GM12878 (cell line): ENCODE results near the gene SPIRE1.

Source experiments
- CTCF ChIP-seq, 3 experiments: IDR thresholded peaks in 2 of 3; conservative IDR thresholded peaks in 1 of 3; 2 replicates each; pipeline ENCODE4 v1.5.1; 2011; ENCODE audit warnings: low read depth in 3 of 3, low read length in 3 of 3, mild to moderate bottlenecking in 3 of 3, control low read depth in 2 of 3, moderate library complexity in 2 of 3, inconsistent platforms in 1 of 3, mixed read lengths in 1 of 3; ENCODE audit not compliant: control insufficient read depth in 2 of 3, insufficient read depth in 1 of 3; ENCODE audit errors: extremely low read depth in 1 of 3
- EZH2 ChIP-seq: IDR thresholded peaks from 2 replicates; pipeline ENCODE4 v1.6.1; 2012; ENCODE audit warnings: low read depth, mild to moderate bottlenecking, control low read depth, inconsistent platforms, low read length, borderline replicate concordance; ENCODE audit not compliant: control insufficient read depth

DNA sequence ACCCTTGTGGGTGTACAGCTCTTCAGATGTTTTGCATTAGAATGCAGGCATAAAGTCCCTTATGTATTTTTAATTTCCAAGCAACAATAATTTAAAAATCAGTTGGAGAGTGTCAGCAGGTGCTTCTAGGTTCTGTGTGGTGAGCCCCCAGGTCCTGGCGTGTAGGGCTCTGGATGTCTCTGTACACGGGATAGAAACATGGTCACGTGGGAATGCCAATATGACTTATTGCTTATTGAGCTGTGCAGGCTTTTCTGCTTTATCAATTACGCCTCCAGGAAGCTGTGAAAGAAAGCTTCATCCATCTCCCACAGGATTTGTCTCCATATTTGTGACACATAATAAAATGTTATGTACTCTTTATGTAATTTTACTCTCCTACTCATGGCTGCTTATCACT, 212.4 kb downstream of the SPIRE1 start:
- TF ChIP-seq CTCF (IDR thresholded peaks at IDR 0.05 in 2 of 3, conservative IDR thresholded peaks at IDR 0.05 in 1 of 3; ENCODE audit: control insufficient read depth in 2 of 3, extremely low read depth in 1 of 3, insufficient read depth in 1 of 3, low read depth in 3 of 3, low read length in 3 of 3) (no peak), EZH2 (no peak)
